T-helper 17 cell (primary cell): ENCODE data around the gene SLC13A2. TPM values are rescaled to one million over a fixed set of nuclear protein-coding genes. Genes with fewer than 3 reads are reported as not detected.

Experiments used
- ATAC-seq: fragments of 150-1000 bp; cut with Tn5 transposase; 2 replicates; pipeline ENCODE4 v1.10.0; 2021; ENCODE audit warnings: mild to moderate bottlenecking, moderate library complexity
- DNase-seq, 3 donors: peaks; one replicate each; pipeline versions ENCODE4 v3.0.0 to v3.0.0-alpha.2; 2020 to 2021
- H3K9me3 ChIP-seq: one replicate; pipeline ENCODE4 v1.7.0; 2013; ENCODE audit warnings: low read length, mild to moderate bottlenecking; ENCODE audit not compliant: control insufficient read depth, poor library complexity, severe bottlenecking
- H3K27ac Mint-ChIP-seq: one replicate; pipeline ENCODE4 v1.8.0; 2022; ENCODE audit warnings: mild to moderate bottlenecking, moderate library complexity, mixed read lengths
- H3K27me3 Mint-ChIP-seq: one replicate; pipeline ENCODE4 v1.8.0; 2022; ENCODE audit warnings: mixed read lengths
- H3K36me3 Mint-ChIP-seq: one replicate; pipeline ENCODE4 v1.8.0; 2022; ENCODE audit warnings: low read depth, mixed read lengths
- H3K4me1 Mint-ChIP-seq: one replicate; pipeline ENCODE4 v1.8.0; 2022; ENCODE audit warnings: mild to moderate bottlenecking, mixed read lengths
- H3K4me3 Mint-ChIP-seq: one replicate; pipeline ENCODE4 v1.8.0; 2022; ENCODE audit warnings: mild to moderate bottlenecking, moderate library complexity, mixed read lengths
- total RNA-seq, 4 donors: library from RNA in 2 of 4; stranded (reverse) in 2 of 4; gene quantifications; one replicate each; pipeline ENCODE4 v1.2.3 and lab custom pipeline; 2022 to 2026

The SLC13A2 gene
- total RNA-seq, 2 donors from 2014 or later = not detected

GRCh38 chr17:28491286-28491685 lies 17.8 kb downstream of the SLC13A2 start:
- ATAC-seq = no peak
- H3K9me3 ChIP-seq = no peaks in the 10 kb centered on the region
- H3K4me3 Mint-ChIP-seq = no peak overlapping the region
- peaks cover 26% of the 10 kb centered on the region for H3K27me3 Mint-ChIP-seq
- no peak for DNase-seq
- H3K4me1 Mint-ChIP-seq = peaks cover 2% of the 10 kb centered on the region
- H3K36me3 Mint-ChIP-seq = peaks cover 2% of the 10 kb centered on the region
- H3K27ac Mint-ChIP-seq = no peak overlapping the region

GRCh38 chr17:28491860-28492259 lies 18.4 kb downstream of the SLC13A2 start:
- H3K9me3 ChIP-seq = no peaks in the 10 kb centered on the region
- no peak overlapping the region for H3K4me3 Mint-ChIP-seq
- no peak for ATAC-seq
- peaks cover 2% of the 10 kb centered on the region for H3K36me3 Mint-ChIP-seq
- no peak overlapping the region for H3K27ac Mint-ChIP-seq
- DNase-seq = no peak
- H3K4me1 Mint-ChIP-seq = peaks cover 2% of the 10 kb centered on the region
- H3K27me3 Mint-ChIP-seq = peaks cover 24% of the 10 kb centered on the region

- H3K27ac Mint-ChIP-seq = no peak overlapping the region
- DNase-seq = no peak
- H3K4me3 Mint-ChIP-seq = no peak overlapping the region
- H3K4me1 Mint-ChIP-seq = peaks cover 2% of the 10 kb centered on the region
- no peak for ATAC-seq
- H3K36me3 Mint-ChIP-seq = peaks cover 2% of the 10 kb centered on the region
- H3K9me3 ChIP-seq = no peaks in the 10 kb centered on the region
- H3K27me3 Mint-ChIP-seq = peaks cover 24% of the 10 kb centered on the region
Measured at GRCh38 chr17:28492352-28493310, 19.2 kb downstream of the SLC13A2 start.

GRCh38 chr17:28493460-28493859 lies 20.0 kb downstream of the SLC13A2 start:
- peaks cover 2% of the 10 kb centered on the region for H3K4me1 Mint-ChIP-seq
- DNase-seq (no peak), ATAC-seq (no peak)
- no peak overlapping the region for H3K4me3 Mint-ChIP-seq
- no peaks in the 10 kb centered on the region for H3K9me3 ChIP-seq
- H3K36me3 Mint-ChIP-seq = peaks cover 2% of the 10 kb centered on the region
- H3K27ac Mint-ChIP-seq = no peak overlapping the region
- peaks cover 24% of the 10 kb centered on the region for H3K27me3 Mint-ChIP-seq

- peaks cover 24% of the 10 kb centered on the region for H3K27me3 Mint-ChIP-seq
- H3K4me1 Mint-ChIP-seq = peaks cover 2% of the 10 kb centered on the region
- DNase-seq (peak; percentile 63 to 76 (median 65)), ATAC-seq (peak; percentile 92)
- no peak overlapping the region for H3K27ac Mint-ChIP-seq
- no peak overlapping the region for H3K4me3 Mint-ChIP-seq
- H3K36me3 Mint-ChIP-seq = peaks cover 2% of the 10 kb centered on the region
- H3K9me3 ChIP-seq = no peaks in the 10 kb centered on the region
Measured at GRCh38 chr17:28494445-28495188, 21.2 kb downstream of the SLC13A2 start.

GRCh38 chr17:28495635-28496034 lies 22.2 kb downstream of the SLC13A2 start:
- Mint-ChIP-seq H3K4me1 (peaks cover 4% of the 10 kb centered on the region), H3K36me3 (peaks cover 2% of the 10 kb centered on the region), H3K27me3 (peaks cover 24% of the 10 kb centered on the region), H3K4me3 (no peak overlapping the region), H3K27ac (no peak overlapping the region)
- no peak for ATAC-seq
- DNase-seq = no peak
- H3K9me3 ChIP-seq = no peaks in the 10 kb centered on the region

- Mint-ChIP-seq H3K27me3 (peaks cover 7% of the 10 kb centered on the region), H3K27ac (no peak overlapping the region), H3K4me3 (no peak overlapping the region), H3K36me3 (no peaks in the 10 kb centered on the region), H3K4me1 (peaks cover 4% of the 10 kb centered on the region)
- no peak for ATAC-seq
- DNase-seq = no peak
- no peaks in the 10 kb centered on the region for H3K9me3 ChIP-seq
Measured at GRCh38 chr17:28497931-28498330, 24.5 kb downstream of the SLC13A2 start.

- H3K4me1 Mint-ChIP-seq = peaks cover 4% of the 10 kb centered on the region
- no peaks in the 10 kb centered on the region for H3K27me3 Mint-ChIP-seq
- ATAC-seq (no peak), DNase-seq (no peak)
- no peaks in the 10 kb centered on the region for H3K9me3 ChIP-seq
- no peak overlapping the region for H3K4me3 Mint-ChIP-seq
- H3K27ac Mint-ChIP-seq = no peak overlapping the region
- H3K36me3 Mint-ChIP-seq = no peaks in the 10 kb centered on the region
Measured at GRCh38 chr17:28498652-28499363, 25.4 kb downstream of the SLC13A2 start.

GRCh38 chr17:28499364-28499664 lies 25.9 kb downstream of the SLC13A2 start:
- Mint-ChIP-seq H3K4me3 (no peak overlapping the region), H3K27ac (no peak overlapping the region), H3K36me3 (no peaks in the 10 kb centered on the region), H3K4me1 (peaks cover 4% of the 10 kb centered on the region), H3K27me3 (peaks cover 4% of the 10 kb centered on the region)
- DNase-seq (no peak), ATAC-seq (no peak)
- no peaks in the 10 kb centered on the region for H3K9me3 ChIP-seq

GRCh38 chr17:28499684-28500357 lies 26.4 kb downstream of the SLC13A2 start:
- no peak overlapping the region for H3K27ac Mint-ChIP-seq
- no peaks in the 10 kb centered on the region for H3K36me3 Mint-ChIP-seq
- peaks cover 4% of the 10 kb centered on the region for H3K4me1 Mint-ChIP-seq
- no peaks in the 10 kb centered on the region for H3K9me3 ChIP-seq
- H3K4me3 Mint-ChIP-seq = no peak overlapping the region
- DNase-seq (no peak), ATAC-seq (no peak)
- peaks cover 9% of the 10 kb centered on the region for H3K27me3 Mint-ChIP-seq

GRCh38 chr17:28500712-28501379 lies 27.4 kb downstream of the SLC13A2 start:
- ATAC-seq = no peak
- H3K27ac Mint-ChIP-seq = no peak overlapping the region
- no peak overlapping the region for H3K4me3 Mint-ChIP-seq
- H3K4me1 Mint-ChIP-seq = peaks cover 4% of the 10 kb centered on the region
- DNase-seq = no peak
- H3K27me3 Mint-ChIP-seq = peaks cover 17% of the 10 kb centered on the region
- peaks cover 3% of the 10 kb centered on the region for H3K36me3 Mint-ChIP-seq
- no peaks in the 10 kb centered on the region for H3K9me3 ChIP-seq

- H3K27ac Mint-ChIP-seq = no peak overlapping the region
- ATAC-seq (no peak), DNase-seq (no peak)
- peaks cover 5% of the 10 kb centered on the region for H3K36me3 Mint-ChIP-seq
- H3K27me3 Mint-ChIP-seq = peaks cover 21% of the 10 kb centered on the region
- no peaks in the 10 kb centered on the region for H3K9me3 ChIP-seq
- H3K4me3 Mint-ChIP-seq = no peak overlapping the region
- peaks cover 4% of the 10 kb centered on the region for H3K4me1 Mint-ChIP-seq
Measured at GRCh38 chr17:28501421-28502284, 28.2 kb downstream of the SLC13A2 start.
